Measurements from ENCODE around the gene UBE2J1. TPM values are rescaled to one million over a fixed set of nuclear protein-coding genes. Genes with fewer than 3 reads are reported as not detected.
"Not testable (repeated sequence)": the region's sequence is repeated elsewhere in the genome, so short reads cannot be mapped to it uniquely, and the experiment has no call there.

UBE2J1 gene, protein sequence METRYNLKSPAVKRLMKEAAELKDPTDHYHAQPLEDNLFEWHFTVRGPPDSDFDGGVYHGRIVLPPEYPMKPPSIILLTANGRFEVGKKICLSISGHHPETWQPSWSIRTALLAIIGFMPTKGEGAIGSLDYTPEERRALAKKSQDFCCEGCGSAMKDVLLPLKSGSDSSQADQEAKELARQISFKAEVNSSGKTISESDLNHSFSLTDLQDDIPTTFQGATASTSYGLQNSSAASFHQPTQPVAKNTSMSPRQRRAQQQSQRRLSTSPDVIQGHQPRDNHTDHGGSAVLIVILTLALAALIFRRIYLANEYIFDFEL
- 29.4 TPM for total RNA-seq

DNA sequence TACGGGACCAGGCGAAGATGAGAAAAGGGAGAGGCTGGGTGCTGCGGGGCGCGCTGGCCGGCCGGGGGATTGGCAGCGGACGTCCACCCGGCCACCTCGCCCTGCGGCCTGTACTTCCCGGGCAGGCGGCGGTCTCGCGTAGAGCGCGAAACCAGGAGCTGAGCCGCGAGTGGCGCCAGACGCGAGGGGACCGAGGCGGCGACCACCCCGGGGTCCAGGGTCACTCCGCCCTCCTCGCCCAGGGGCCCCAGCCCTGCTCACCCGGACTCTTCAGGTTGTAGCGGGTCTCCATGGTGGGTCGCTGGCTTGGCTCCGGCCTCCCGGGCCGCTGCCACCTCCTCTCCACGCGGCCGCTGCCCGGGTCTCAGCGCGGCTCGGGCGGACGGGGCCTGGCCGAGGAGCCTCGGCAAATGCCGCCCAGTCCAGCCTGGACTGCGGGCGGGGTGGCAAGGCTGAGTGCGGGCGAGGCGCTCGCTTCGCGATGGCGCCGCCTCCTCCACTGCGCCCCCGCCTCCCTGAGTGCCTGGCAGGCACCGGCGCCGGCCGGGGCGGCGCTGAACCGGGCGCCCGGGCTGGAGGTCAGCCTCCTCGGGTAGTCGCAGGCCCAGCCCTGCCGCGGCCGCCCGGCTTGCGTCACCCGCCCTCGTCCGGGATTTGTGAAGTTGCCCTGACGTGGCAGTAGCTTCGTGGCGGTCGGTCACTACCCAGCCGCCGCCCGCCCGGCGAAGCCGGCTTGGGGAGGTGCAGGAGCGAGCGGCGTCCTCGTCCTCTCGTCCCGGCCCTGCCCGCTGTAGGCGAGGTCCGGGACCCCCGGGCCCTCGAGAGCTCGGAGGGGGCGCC is at the start of gene UBE2J1:
UBE2J1 (minus strand) TSS at position 445 of the 840 bp plus-strand sequence; CDS start at position 292, 153 bp downstream.
- peak; percentile 57 to 85 (median 83) for DNase-seq (ENCODE audit: low read depth in 2 of 3, low spot score in 2 of 3)

DNA sequence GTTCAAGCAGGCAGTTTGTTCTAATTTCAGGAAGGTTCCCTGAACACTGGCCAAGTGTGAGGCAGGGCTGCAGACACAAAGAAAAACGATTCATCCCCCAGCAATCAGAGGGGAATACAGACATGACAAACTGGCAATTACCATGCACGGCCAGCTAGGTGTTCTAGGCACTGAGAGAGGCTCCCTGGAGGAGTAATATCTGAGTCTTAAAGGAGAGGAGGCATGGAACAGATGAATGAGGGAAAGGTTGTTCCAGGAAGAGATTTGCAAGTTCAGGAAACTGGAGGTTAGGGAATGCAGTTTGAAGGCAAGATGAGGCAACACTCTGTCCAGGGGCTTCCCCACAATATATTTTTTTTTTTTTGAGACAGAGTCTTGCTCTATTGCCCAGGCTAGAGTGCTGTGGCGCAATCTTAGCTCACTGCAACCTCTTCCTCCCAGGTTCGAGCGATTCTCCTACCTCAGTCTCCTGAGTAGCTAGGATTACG is 48.4 kb upstream of the UBE2J1 start:
- no peak for DNase-seq (ENCODE audit: low read depth in 2 of 3, low spot score in 2 of 3)

DNA sequence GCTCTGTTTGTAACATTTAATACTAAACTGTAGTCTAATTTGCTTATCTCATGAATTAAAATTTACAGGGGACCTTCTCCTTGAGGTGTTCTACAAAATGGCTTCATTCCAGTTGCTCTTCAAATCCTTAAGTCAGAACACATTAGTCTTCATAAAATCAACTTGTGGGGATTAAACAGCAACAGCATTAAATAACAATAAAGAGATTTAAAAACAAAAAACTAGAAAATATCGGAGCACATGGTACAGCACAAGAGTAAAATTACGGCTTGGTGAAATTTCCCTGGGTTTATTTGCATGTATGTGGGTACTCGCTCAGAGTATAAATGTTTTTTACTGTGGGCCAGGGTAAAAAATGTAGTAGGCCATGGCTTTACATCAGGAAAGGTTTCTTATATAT is 47.5 kb upstream of the UBE2J1 start:
- DNase-seq (ENCODE audit: low read depth in 2 of 3, low spot score in 2 of 3) = no peak

DNA sequence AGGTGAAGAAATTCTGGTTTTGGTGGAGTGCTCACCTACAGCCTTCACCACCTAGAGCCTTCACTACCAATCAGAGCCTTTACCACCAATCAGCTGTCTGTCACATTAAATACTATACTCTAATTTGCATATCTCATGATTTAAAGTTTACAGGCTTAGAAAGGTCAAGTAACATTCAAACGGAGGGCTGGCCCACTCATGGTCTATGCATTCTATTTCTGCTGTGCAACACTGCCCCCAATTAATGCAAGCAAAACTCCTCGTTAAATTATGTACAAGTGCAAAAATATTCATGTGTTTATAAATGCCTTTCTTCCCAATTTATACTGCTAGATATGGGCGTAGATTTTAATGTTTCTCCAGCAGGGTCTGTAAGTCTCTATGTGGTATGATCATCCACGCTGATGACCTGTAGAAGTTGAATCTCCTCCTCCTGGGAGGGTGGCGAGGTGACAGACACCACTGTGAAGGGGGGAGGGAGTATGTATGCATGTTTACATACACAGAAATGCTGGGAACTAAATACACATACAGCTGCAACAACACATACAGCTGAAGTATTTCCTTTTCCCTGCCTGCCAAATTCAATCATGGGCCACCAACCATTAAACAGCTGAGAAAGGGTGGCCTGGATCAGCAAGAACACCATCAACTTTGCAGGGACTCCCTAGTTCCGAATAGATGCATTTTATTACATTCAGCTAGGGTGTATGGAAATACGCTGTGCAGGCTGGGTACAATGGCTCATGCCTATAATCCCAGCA is 46.4 kb upstream of the UBE2J1 start:
- no peak for DNase-seq (ENCODE audit: low read depth in 2 of 3, low spot score in 2 of 3)

DNA sequence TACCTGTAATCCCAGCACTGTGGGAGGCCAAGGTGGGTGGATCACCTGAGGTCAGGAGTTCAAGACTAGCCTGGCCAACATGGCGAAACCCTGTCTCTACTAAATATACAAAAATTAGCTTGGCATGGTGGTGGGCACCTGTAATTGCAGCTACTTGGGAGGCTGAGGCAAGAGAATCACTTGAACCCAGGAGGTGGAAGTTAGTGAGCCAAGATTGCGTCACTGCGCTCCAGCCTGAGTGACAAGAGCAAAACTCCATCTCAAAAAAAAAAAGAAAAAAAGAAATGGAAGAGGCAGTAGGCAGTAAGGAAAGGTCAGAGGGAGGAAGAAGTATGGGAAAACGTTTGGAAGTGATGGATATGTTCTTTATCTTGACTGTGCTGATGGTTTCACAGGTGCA is 45.4 kb upstream of the UBE2J1 start:
- not testable (repeated sequence) for DNase-seq (ENCODE audit: low read depth in 2 of 3, low spot score in 2 of 3)

DNA sequence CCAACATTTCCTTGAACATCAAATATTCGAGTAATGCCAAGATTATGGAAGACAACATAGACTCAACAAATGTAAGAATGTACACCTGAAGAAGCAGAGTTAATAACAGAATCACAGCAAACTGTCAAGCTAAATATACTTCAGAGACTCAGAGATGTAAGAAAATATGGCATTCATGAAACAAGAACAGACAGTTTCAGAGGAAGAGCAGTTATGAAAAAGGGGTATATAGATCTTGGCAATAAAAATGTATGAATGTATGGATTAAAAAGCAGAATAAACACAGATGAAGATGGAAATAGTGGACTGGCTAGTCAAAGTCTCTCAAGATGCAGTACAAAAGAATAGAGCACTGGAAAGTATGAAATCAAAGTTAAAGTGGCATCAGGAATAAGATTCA is 41.1 kb upstream of the UBE2J1 start:
- no peak for DNase-seq (ENCODE audit: low read depth in 2 of 3, low spot score in 2 of 3)

DNA sequence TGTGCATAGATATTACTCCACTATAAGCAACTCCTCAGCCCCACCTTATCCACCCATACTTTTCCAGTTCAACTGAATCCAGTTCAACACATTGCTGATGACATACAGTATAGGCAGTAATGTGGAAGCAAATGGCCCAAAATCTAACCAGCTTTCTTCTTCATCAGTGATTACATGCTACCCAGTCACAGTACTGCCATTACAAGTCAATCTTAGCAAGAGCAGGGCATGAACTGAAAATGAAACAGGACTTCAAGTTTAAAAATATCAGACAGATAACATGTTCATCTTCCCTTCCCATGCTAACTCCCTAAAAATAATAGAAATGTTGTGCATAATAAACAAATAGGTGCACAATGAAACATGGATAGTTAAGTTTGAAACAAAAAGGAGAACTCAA is 40.3 kb upstream of the UBE2J1 start:
- DNase-seq (ENCODE audit: low read depth in 2 of 3, low spot score in 2 of 3) = no peak

DNA sequence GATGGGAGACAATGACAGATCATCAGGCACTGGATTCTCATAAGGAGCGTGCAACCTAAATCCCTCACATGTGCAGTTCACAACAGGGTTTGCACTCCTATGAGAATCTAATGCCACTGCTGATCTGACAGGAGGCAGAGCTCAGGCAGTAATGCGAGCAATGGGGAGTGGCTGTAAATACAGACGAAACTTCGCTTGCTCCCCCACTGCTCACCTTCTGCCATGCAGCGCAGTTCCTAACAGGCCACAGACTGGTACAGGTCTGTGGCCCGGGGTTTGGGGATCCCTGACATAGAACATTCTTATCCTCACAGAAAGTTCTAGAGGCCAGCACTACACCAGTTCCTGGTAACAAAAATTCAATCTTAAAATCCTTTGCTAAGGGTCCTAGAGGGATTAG is 36.3 kb upstream of the UBE2J1 start:
- no peak for DNase-seq (ENCODE audit: low read depth in 2 of 3, low spot score in 2 of 3)

DNA sequence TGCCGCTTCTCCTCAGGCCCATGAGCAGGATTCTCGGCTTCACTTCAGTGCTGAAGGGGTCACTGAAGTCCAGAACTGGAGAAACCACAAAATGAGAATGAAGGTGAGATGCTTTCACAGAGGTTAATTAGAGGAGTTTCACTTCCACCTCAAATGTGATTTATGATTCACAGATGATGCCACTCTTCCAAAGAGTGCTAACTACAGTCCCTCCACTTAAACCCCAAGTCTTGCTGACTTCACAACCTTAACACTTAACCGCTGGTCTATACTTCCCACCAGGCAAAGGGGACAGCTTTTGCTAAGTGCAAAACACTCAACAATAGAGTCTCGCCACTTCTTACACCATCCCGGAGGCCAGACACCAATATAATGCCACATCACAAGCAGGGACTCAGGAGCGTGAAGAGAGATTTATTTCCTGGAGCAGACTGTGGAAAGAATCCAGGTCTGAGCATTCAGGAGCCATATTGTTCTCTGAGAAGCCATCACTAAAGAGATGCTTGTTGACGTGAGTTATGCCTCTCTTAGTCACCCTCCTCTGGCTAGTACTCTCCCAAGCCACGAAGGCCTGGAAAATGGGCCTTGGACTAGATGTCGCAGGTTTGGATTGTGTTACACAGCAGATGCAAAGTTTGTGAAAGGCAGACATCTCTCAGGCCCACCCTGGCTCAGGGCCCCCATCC is 35.1 kb upstream of the UBE2J1 start:
- no peak for DNase-seq (ENCODE audit: low read depth in 2 of 3, low spot score in 2 of 3)

DNA sequence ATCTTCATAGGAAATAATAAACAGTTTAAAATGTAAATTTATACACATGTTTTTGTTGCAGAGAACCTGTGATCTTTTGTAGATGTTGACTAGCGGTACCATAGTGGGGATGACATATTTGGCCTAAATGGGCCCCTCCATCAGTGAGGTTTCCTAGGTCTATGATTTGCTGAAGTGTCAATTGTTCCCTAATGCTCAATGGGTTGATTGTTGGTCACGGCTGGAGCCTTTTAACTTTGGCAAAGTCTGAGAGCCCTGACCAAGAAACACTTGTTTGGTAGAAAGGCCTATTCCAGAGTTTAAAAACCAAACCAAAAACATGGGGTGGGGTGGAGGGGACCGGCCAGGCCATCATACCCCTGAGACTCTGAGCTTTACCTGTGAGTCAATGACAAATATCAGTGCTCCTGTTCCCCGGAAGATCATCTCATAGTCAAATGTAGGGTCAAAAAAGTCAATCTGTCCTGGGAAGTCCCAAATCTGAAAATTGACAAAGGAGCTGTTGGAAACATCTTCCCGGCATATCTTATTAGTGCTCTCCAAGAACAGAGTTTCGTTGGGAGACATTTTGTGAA is 34.5 kb upstream of the UBE2J1 start:
- no peak for DNase-seq (ENCODE audit: low read depth in 2 of 3, low spot score in 2 of 3)

DNA sequence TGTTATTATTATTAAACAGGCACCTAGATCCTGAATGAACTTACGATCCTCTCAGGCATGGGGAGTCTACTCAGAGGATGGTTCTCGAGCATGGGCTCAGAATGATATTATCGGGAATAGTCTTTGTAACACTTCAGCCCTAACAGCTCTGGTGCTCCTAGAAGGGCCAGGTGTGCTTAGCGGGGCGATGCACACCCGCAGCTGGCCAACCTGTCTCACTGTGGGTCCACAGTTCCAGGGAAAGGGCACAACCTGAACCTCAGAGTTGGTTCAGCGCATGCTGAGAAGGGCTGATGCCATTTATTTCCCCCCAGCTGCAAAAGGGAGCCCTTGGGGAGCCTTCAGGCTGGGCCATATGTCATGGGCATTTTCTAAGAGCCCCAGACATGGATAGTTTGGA is 33.3 kb upstream of the UBE2J1 start:
- no peak for DNase-seq (ENCODE audit: low read depth in 2 of 3, low spot score in 2 of 3)

DNA sequence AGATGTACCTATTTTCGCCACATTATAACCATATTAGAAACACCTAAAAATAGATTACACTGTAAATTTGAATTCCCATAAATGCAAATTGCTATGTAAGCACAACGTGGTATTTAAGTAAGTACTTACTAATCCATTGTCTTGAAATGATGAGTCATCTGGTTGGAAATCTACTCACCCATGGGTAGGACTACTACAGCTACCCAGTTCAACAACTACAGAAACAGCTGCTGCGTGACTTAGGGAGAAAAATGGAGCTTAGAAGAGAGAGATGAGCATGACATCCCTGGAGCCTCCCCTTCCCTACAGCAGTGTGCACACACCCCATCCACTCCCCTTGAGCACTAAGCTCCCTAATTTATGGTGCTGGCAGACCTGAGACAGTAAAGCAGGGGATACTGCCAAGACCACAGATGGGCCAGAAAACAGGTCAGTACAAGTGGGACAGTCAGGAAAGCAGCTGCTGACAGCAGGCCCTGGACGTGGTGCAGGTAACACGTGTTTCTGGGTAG is 32.7 kb upstream of the UBE2J1 start:
- no peak for DNase-seq (ENCODE audit: low read depth in 2 of 3, low spot score in 2 of 3)

DNA sequence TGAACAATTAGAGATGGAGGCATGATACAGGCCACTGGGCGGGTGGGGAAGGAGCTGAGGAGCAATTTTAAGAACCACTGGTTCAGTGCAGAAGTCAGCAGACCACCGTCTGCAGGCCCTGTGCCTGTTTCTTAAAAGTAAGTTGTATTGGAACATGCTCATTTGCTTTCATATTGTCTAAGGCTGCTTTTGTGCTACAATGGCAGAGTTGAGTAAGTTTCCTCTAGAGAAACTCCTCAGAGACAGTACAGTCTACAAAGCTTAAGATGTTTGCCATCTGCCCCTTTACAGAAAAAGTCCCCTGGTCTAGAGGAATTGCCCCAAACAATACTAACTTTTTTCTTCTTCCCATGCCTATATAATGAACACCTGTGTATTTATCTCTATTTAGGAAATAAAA is 28.5 kb upstream of the UBE2J1 start:
- DNase-seq (ENCODE audit: low read depth in 2 of 3, low spot score in 2 of 3) = no peak

DNA sequence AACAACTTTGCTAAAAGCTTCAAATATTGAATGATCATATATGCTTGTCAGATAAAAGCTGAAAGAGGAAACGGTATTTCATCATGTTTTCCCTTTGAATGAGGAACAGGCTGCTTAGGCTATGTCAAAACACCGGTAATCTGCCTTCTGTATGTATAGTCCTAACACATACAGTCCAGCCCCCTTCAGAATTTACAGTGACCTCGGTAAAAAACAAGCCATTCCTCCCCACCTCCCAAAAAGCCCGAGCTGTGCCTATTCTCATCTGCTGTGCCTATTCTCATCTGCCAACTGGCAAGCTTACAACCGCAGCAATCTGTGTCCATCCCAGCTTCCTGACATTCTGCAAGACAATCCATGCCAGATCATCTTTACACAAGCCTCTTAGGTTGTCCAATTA is 26.8 kb upstream of the UBE2J1 start:
- peak in 1 of 3 donors; percentile 55 for DNase-seq (ENCODE audit: low read depth in 2 of 3, low spot score in 2 of 3)

DNA sequence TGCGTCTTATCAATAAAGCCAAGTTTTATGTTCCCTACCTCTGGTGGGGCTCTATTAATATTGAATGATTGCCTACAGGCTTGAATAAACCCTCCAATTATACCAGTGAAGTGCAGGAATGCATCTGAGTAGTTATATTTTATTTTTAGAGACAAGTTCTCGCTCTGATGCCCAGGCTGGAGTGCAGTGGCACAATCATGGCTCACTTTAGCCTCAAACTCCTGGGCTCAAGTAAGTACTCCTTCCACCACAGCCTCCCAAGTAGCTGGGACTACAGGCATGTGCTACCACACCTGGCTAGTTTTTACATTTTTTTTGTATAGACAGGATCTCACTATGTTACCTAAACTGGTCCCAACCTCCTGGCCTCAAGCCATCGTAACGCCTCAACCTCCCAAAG is 26.1 kb upstream of the UBE2J1 start:
- no peak for DNase-seq (ENCODE audit: low read depth in 2 of 3, low spot score in 2 of 3)

DNA sequence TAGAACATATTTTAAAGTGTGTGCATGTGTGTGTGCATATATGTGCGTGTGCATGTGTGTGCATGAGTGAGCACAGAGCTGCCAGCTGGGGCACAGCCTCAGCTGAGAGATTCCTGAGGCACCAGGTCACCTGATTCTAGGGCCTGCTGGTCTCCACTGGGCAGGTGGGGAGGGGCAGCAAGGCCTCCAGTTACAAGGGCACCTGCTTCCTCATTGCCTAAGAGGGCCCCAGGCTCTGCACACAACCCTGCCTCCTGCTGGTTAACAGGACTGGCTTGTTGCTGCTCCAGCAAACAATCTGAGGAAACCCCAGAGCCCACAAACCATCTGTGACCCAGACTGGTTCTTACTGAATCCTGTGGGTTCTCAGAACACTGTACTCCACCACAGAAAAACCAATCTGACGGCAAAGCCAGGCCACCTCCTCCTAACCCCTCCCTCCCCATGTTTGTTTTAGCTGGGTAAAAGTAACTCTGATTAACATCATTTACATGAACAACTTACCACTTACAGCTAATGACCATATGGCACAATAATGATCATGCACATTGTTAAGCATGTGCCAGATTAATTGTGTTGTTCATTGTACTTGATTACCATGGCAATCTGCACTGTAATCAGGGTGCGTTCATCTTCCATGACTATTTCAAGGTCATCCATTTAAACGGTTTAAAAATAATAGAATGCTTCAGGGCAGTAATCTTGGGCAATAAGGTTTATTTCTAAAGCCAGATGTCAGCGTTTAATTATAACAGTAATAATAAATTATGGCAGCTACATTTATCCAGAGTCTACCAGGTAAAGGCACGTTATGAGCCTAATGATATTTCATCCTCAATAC is 23.1 kb upstream of the UBE2J1 start:
- DNase-seq (ENCODE audit: low read depth in 2 of 3, low spot score in 2 of 3) = peak; percentile 26 to 96 (median 91)

DNA sequence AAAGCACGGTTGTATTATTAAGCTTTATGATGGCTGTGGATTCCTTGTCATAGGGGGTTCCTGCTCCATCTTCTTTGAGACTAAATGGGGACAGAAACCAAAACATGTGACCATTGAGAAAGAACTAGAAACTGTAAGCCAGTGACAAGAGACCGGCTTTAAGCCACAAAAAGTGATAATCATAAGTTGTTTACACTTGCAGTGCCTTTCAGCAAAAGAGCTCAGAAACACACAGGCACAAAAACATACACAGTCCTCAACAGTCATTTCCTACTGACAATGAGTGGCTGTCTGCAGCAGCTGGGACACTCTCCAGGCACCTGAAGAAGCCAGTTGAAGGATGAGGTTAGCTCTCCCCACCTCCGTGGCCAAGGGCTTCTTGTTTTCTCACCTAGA is 20.0 kb upstream of the UBE2J1 start:
- peak in 1 of 3 donors; percentile 21 for DNase-seq (ENCODE audit: low read depth in 2 of 3, low spot score in 2 of 3)

DNA sequence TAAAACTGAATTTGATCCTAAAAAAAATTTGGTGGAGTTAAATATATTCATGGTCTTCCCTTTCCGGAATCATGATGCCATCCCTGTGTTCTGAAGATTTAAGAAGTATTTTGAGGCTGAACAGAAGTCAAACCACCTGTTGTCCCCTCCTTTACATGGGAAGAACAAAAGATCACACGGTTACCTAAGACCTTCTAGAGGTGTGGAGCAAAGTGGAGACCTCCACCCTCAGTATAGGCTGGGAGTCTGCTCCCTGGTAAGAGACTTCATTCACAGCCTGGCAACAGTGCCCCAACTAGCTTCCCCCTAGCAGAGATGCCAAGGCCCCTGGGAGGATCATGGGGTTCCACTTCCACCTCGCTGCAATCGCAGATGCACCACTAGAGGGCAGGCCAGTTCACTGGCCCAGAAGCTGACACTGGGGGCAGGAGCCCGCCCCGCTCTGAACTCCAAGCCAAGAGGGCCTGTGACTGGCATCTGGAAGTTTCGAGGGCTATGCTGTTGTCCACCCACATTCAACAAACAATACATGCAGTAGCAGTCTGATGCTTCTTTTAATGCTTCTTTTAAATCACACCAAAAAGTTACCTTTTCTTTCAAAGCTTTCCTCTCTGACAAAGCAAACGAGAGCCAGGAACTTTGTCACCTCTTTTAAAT is 19.5 kb upstream of the UBE2J1 start:
- peak; percentile 54 to 88 (median 84) for DNase-seq (ENCODE audit: low read depth in 2 of 3, low spot score in 2 of 3)

DNA sequence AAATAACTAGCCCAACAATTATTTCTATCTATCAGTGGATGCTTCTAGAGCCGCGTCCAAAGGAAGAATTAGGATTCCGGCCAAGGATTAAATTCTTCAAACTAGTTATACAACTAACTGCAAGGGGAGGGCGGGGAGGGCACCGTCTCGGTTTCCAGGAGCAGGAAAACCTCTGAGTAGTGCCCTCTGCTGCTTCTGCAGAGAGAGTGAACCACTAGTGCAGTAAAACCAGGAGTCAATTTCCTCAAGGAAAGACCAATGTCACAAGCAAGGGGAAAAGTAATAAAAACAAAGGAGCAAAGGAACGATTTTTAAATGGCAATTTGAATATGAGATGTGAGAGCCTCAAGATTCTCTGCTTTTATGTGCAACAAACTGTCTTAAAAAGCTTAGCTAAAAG is 16.5 kb upstream of the UBE2J1 start:
- DNase-seq (ENCODE audit: low read depth in 2 of 3, low spot score in 2 of 3) = no peak
